Esophagus (tissue), 2 donors: ENCODE results near the gene PFDN2. TPM values are rescaled to one million over a fixed set of nuclear protein-coding genes. Genes with fewer than 3 reads are reported as not detected.
"Not testable (repeated sequence)": the region's sequence is repeated elsewhere in the genome, so short reads cannot be mapped to it uniquely, and the experiment has no call there.

Source experiments
- H3K27ac ChIP-seq, 2 donors: one replicate each; pipeline ENCODE4 v1.5.1; 2013; ENCODE audit warnings: low read depth in 2 of 2, mild to moderate bottlenecking in 2 of 2, inconsistent platforms in 1 of 2, low read length in 1 of 2, moderate library complexity in 1 of 2
- H3K27me3 ChIP-seq, 2 donors: one replicate each; pipeline ENCODE4 v1.6.1; 2013; ENCODE audit warnings: low read length in 2 of 2, control low read depth in 1 of 2, mild to moderate bottlenecking in 1 of 2; ENCODE audit not compliant: insufficient read depth in 2 of 2, control insufficient read depth in 1 of 2
- H3K36me3 ChIP-seq, 2 donors: one replicate each; pipeline ENCODE4 v1.6.1; 2013; ENCODE audit warnings: low read length in 1 of 2; ENCODE audit not compliant: control insufficient read depth in 2 of 2, insufficient read depth in 2 of 2
- H3K4me1 ChIP-seq, 2 donors: one replicate each; pipeline ENCODE4 v1.6.1; 2013; ENCODE audit warnings: low read length in 1 of 2; ENCODE audit not compliant: control insufficient read depth in 2 of 2, insufficient read depth in 2 of 2
- H3K4me3 ChIP-seq, 2 donors: one replicate each; pipeline ENCODE4 v1.5.1; 2013; ENCODE audit warnings: low read length in 2 of 2, mild to moderate bottlenecking in 2 of 2, low read depth in 1 of 2, moderate library complexity in 1 of 2
- H3K9me3 ChIP-seq, 2 donors: one replicate each; pipeline ENCODE4 v1.6.1; 2013; ENCODE audit warnings: mild to moderate bottlenecking in 2 of 2, low read depth in 1 of 2, low read length in 1 of 2, moderate library complexity in 1 of 2; ENCODE audit not compliant: control insufficient read depth in 2 of 2, insufficient read depth in 1 of 2
- WGBS, 2 donors: extraction: QIAGEN DNeasy Blood & Tissue Kit; methylation state at CpG; one replicate each; pipeline ENCODE4 v1.1.7; 2013; 5-methylcytosine and 5-hydroxymethylcytosine counted together
- polyA plus RNA-seq, 2 donors: library from polyadenylated mRNA; stranded (reverse); fragments of 200-250 nt; gene quantifications; one replicate each; pipeline ENCODE4 v1.2.3, GENCODE V29; 2013
- donor health status: healthy with polysubstance abuse.
- donor health status: Bipolar disorder and iron deficiency.

PFDN2 gene
- polyA plus RNA-seq, 2 donors, result 116 to 186 TPM

- Histone ChIP-seq H3K27me3 (no peaks in the 10 kb centered on the region), H3K36me3 (peaks cover 24 to 30% of the 10 kb centered on the region in 2 donors), H3K27ac (no peak overlapping the region), H3K4me1 (peaks cover 2 to 12% of the 10 kb centered on the region in 2 donors), H3K4me3 (no peak overlapping the region), H3K9me3 (peaks cover 0 to 1% of the 10 kb centered on the region in 2 donors)
- 82 to 86% methylated on average over 6 of the region's 6 CpGs for WGBS, 2 donors
Observed at GRCh38 chr1:161122967-161123366, 5.1 kb upstream of the PFDN2 start.

- Histone ChIP-seq H3K27me3 (no peaks in the 10 kb centered on the region), H3K27ac (no peak overlapping the region), H3K4me3 (no peak overlapping the region), H3K4me1 (peaks cover 2 to 12% of the 10 kb centered on the region in 2 donors), H3K9me3 (peaks cover 0 to 1% of the 10 kb centered on the region in 2 donors), H3K36me3 (peaks cover 24 to 30% of the 10 kb centered on the region in 2 donors)
- WGBS, 2 donors, result 73 to 77% methylated on average over 4 of the region's 4 CpGs
Observed at GRCh38 chr1:161121834-161122233, 4.0 kb upstream of the PFDN2 start.

DNA sequence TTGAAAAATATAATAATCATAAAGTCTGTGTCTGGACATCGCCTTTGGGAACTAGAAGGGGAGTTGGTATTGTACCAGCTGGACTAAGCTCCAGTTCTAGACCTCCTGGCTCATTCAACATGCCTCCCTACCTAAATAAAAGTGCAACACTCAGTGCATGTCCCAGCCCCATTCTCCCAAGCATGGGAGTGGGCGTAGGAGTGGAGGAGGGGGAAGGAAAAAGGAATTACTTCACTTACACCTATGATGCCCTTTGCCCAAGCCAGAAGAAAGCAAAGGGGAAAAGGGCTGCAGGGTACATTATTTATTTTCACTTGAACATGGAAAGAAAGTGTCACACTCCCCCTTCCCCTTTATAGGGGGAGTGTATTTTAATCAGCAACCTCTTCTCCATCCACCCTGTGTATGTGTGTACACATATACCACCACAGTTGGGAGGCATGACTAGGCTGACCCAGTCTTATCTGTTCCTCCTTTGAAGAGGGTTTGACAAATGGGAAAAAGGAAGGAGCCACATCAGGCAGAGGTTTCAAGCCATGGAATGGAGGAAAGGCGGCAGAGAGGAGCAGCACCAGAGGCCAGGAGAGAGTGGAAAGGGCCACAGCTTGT is 3.3 kb upstream of the PFDN2 start:
- no peak overlapping the region for H3K27ac ChIP-seq
- WGBS, 2 donors, result 89 to 94% methylated on average over 3 of the region's 3 CpGs
- no peaks in the 10 kb centered on the region for H3K27me3 ChIP-seq
- no peak overlapping the region for H3K4me3 ChIP-seq
- H3K4me1 ChIP-seq, result peaks cover 2 to 12% of the 10 kb centered on the region in 2 donors
- peaks cover 21 to 30% of the 10 kb centered on the region in 2 donors for H3K36me3 ChIP-seq
- peaks cover 0 to 1% of the 10 kb centered on the region in 2 donors for H3K9me3 ChIP-seq

DNA sequence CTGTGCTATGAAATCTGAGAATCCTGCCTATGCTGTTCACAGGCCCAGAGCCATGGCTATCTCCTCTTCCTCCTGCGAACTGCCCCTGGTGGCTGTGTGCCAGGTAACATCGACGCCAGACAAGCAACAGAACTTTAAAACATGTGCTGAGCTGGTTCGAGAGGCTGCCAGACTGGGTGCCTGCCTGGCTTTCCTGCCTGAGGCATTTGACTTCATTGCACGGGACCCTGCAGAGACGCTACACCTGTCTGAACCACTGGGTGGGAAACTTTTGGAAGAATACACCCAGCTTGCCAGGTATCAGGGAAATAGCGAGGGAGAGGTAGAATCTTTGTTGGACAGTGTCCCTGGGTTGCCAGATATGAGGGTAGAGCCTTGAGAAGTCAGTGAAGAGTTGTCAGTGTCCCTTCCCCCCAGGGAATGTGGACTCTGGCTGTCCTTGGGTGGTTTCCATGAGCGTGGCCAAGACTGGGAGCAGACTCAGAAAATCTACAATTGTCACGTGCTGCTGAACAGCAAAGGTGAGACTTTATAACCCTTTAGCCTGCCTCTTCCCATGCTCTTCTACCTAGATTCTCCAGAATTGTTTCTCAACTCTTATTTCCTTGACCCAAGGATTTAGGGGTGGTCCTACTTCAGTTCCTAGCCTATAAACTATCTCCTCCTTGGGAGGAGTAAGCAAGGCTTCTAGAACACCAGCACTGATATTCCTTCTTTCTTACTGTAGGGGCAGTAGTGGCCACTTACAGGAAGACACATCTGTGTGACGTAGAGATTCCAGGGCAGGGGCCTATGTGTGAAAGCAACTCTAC is 1.5 kb upstream of the PFDN2 start:
- no peaks in the 10 kb centered on the region for H3K27me3 ChIP-seq
- peak overlapping the region; percentile 96 to 100 for H3K4me3 ChIP-seq
- H3K4me1 ChIP-seq, result peaks cover 2 to 12% of the 10 kb centered on the region in 2 donors
- 28 to 31% methylated on average over 10 of the region's 10 CpGs for WGBS, 2 donors
- peaks cover 0 to 1% of the 10 kb centered on the region in 2 donors for H3K9me3 ChIP-seq
- peaks cover 17 to 29% of the 10 kb centered on the region in 2 donors for H3K36me3 ChIP-seq
- peak overlapping the region; percentile 92 to 99 for H3K27ac ChIP-seq

DNA sequence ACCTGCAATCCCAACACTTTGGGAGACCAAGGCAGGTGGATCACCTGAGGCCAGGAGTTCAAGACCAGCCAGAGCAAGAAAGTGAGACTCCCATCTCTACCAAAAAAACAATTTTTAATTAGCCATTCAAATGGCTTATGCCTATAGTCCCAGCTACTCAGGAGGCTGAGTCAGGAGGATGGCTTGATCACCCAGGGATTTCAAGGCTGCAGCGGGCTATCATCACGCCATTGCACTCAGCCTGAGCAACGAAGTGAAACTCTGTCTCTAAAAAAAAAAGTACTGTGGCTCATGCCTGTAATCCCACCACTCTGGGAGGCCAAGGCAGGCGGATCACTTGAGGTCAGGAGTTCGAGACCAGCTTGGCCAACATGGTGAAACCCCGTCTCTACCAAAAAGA is 1.9 kb downstream of the PFDN2 start:
- not testable (repeated sequence) for H3K27ac ChIP-seq, H3K9me3 ChIP-seq, H3K4me3 ChIP-seq, H3K36me3 ChIP-seq, H3K27me3 ChIP-seq
- peaks cover 2 to 12% of the 10 kb centered on the region in 2 donors for H3K4me1 ChIP-seq
- 88 to 90% methylated on average over 6 of the region's 6 CpGs for WGBS, 2 donors

GRCh38 chr1:161115132-161115711 is 2.6 kb downstream of the PFDN2 start:
- peak overlapping the region in 1 of 2 donors; percentile 47 for H3K27ac ChIP-seq
- H3K9me3 ChIP-seq, result no peaks in the 10 kb centered on the region
- H3K27me3 ChIP-seq, result no peaks in the 10 kb centered on the region
- WGBS, 2 donors, result 65 to 70% methylated on average over 12 of the region's 12 CpGs
- H3K4me1 ChIP-seq, result peaks cover 2 to 10% of the 10 kb centered on the region in 2 donors
- no peak overlapping the region for H3K4me3 ChIP-seq
- H3K36me3 ChIP-seq, result peaks cover under 1 to 3% of the 10 kb centered on the region in 2 donors

- 76 to 81% methylated on average over 2 of the region's 2 CpGs for WGBS, 2 donors
- H3K9me3 ChIP-seq, result no peaks in the 10 kb centered on the region
- H3K4me3 ChIP-seq, result no peak overlapping the region
- peaks cover 2 to 10% of the 10 kb centered on the region in 2 donors for H3K4me1 ChIP-seq
- no peaks in the 10 kb centered on the region for H3K36me3 ChIP-seq
- no peak overlapping the region for H3K27ac ChIP-seq
- no peaks in the 10 kb centered on the region for H3K27me3 ChIP-seq
Observed at GRCh38 chr1:161114556-161114955, 3.3 kb downstream of the PFDN2 start.

GRCh38 chr1:161113915-161114314 is 3.9 kb downstream of the PFDN2 start:
- no peaks in the 10 kb centered on the region for H3K36me3 ChIP-seq
- H3K27me3 ChIP-seq, result no peaks in the 10 kb centered on the region
- no peak overlapping the region for H3K27ac ChIP-seq
- peaks cover under 1 to 4% of the 10 kb centered on the region in 2 donors for H3K4me1 ChIP-seq
- no peaks in the 10 kb centered on the region for H3K9me3 ChIP-seq
- no peak overlapping the region for H3K4me3 ChIP-seq
- WGBS, 2 donors, result 87 to 95% methylated on average over 1 of the region's 1 CpG

- H3K9me3 ChIP-seq, result no peaks in the 10 kb centered on the region
- no peaks in the 10 kb centered on the region for H3K36me3 ChIP-seq
- 83 to 84% methylated on average over 2 of the region's 2 CpGs for WGBS, 2 donors
- H3K27me3 ChIP-seq, result no peaks in the 10 kb centered on the region
- no peak overlapping the region for H3K4me3 ChIP-seq
- H3K27ac ChIP-seq, result no peak overlapping the region
- H3K4me1 ChIP-seq, result no peaks in the 10 kb centered on the region
Observed at GRCh38 chr1:161111527-161111926, 6.3 kb downstream of the PFDN2 start.
